ENCODE measurements around the gene CEMIP2. TPM values are rescaled to one million over a fixed set of nuclear protein-coding genes. Genes with fewer than 3 reads are reported as not detected.

The CEMIP2 gene
- total RNA-seq, 1 donor from 2014 or later: 34.4 TPM

DNA sequence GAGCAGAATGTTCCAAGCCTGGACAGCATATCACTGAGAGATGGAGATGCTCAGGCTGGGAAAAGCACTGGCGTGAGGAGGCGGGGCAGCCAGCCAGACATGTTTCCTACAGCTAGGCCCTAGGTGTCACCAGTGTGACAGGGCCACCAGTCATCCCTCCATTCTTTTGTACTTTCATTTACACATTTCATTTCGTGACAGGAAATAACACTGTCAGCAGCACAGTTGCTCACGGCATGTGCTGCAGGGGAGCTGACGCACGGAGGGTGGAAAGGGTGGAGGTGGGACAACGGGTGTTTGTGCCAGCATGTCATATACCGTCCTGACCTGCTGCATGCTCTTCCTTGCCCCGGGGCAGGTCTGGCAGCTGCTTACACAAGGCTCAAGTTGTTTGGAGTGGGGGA is 14.8 kb upstream of the CEMIP2 start:
- Histone ChIP-seq H3K9me3 (no peaks in the 10 kb centered on the region), H3K27me3 (no peaks in the 10 kb centered on the region), H3K4me3 (no peak overlapping the region), H3K4me1 (no peaks in the 10 kb centered on the region), H3K27ac (no peak overlapping the region), H3K36me3 (no peaks in the 10 kb centered on the region)
- intact Hi-C loops (cut with DNase I): no loop called here
- peak; percentile 23 to 68 for DNase-seq (ENCODE audit: low spot score in 2 of 2)
- TF ChIP-seq, protein P1, sequence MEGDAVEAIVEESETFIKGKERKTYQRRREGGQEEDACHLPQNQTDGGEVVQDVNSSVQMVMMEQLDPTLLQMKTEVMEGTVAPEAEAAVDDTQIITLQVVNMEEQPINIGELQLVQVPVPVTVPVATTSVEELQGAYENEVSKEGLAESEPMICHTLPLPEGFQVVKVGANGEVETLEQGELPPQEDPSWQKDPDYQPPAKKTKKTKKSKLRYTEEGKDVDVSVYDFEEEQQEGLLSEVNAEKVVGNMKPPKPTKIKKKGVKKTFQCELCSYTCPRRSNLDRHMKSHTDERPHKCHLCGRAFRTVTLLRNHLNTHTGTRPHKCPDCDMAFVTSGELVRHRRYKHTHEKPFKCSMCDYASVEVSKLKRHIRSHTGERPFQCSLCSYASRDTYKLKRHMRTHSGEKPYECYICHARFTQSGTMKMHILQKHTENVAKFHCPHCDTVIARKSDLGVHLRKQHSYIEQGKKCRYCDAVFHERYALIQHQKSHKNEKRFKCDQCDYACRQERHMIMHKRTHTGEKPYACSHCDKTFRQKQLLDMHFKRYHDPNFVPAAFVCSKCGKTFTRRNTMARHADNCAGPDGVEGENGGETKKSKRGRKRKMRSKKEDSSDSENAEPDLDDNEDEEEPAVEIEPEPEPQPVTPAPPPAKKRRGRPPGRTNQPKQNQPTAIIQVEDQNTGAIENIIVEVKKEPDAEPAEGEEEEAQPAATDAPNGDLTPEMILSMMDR (IDR thresholded peaks at IDR 0.05): no peak

DNA sequence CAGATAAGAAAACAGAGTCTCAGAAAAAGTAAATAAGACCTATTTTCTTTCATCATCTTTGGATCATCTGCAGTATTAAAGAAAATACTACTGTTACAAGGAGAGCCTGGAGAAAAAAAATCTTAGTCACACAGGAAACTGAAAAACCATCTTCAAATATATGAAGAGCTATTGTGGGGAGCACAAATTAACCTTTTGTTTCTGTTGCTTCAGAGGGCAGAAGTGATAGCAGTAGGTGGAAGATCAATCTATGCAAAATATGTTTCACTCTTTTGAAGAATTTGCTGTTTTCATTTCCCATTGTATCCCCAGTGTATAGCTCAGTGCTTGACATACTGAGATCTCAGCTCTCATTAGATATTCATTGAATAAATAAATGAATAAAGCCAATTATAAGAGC is 13.1 kb upstream of the CEMIP2 start:
- intact Hi-C loops (cut with DNase I): no loop called here
- Histone ChIP-seq H3K27me3 (no peaks in the 10 kb centered on the region), H3K36me3 (no peaks in the 10 kb centered on the region), H3K9me3 (no peaks in the 10 kb centered on the region), H3K4me3 (no peak overlapping the region), H3K4me1 (no peaks in the 10 kb centered on the region), H3K27ac (no peak overlapping the region)
- DNase-seq (ENCODE audit: low spot score in 2 of 2): no peak
- TF ChIP-seq, protein P1 (IDR thresholded peaks at IDR 0.05): no peak

DNA sequence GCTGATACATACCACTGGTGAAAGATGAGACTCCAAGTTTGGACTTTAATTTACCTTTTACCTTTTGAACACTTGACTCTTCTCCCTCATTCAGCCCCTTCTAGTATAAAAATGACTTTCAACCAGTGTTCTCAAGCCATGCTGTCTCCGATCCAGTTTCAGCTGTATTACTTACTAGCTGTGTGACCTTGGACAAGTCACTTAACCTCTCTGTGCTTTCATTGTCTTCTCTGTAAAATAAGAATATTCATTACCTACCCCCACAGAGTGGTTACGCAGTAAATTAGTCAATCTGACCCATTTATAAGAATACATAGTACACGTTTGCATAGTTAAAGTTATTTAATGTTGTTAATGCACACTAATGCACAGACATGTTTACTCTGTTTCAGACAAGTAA is 12.6 kb upstream of the CEMIP2 start:
- TF ChIP-seq, protein P1 (IDR thresholded peaks at IDR 0.05): no peak
- no peaks in the 10 kb centered on the region for H3K9me3 ChIP-seq

DNA sequence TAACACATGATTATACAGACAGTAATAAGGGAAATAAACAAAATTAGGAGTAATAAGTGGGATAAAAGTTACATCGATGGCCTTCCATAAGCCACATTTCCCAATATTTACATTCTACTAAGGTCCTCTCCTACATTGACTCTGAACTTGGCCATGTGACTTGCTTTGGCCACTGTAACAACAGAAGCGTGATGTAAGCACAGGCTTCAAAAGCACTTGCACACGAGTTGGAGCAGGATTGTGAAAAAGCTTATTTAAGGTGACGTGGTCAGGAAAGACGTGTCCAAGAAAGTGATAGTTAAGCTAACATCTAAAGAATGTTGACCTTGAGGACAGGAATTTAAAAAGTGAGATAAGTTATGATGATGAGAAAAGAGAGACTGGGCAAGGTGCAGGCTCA is 9.8 kb upstream of the CEMIP2 start:
- intact Hi-C loops (cut with DNase I): no loop called here
- no peak overlapping the region for H3K4me3 ChIP-seq

More for the DNA sequence above, 12.6 kb upstream of the CEMIP2 start:
- Histone ChIP-seq H3K4me3 (no peak overlapping the region), H3K36me3 (no peaks in the 10 kb centered on the region), H3K27ac (no peak overlapping the region), H3K27me3 (no peaks in the 10 kb centered on the region), H3K4me1 (no peaks in the 10 kb centered on the region)
- intact Hi-C loops (cut with DNase I): no loop called here
- DNase-seq (ENCODE audit: low spot score in 2 of 2): no peak

DNA sequence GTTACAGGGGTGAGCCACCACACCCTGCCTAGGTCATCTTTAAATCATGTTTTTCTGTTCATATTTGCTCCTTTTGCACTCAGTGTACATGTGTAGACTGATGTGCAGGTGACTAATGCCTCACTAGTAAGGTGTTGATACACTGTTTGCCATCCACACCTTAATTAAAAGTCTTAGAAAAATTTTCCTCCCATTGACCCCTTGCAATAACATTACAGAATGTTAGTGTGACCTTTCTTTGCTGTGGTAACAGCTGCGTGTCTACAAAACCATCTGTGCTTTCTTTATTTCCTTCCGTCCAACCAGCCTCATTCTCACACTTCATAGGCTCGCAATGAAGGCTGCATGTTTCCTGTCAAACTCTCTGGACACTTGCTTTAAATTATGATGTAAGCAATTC is 6.6 kb upstream of the CEMIP2 start:
- Histone ChIP-seq H3K27me3 (no peaks in the 10 kb centered on the region), H3K9me3 (no peaks in the 10 kb centered on the region), H3K27ac (no peak overlapping the region), H3K36me3 (no peaks in the 10 kb centered on the region), H3K4me1 (peaks cover 0 to under 1% of the 10 kb centered on the region in 2 donors), H3K4me3 (no peak overlapping the region)
- DNase-seq (ENCODE audit: low spot score in 2 of 2): no peak
- TF ChIP-seq, protein P1 (IDR thresholded peaks at IDR 0.05): no peak
- intact Hi-C loops (cut with DNase I): no loop called here

More for the DNA sequence above, 9.8 kb upstream of the CEMIP2 start:
- TF ChIP-seq, protein P1 (IDR thresholded peaks at IDR 0.05): no peak
- H3K9me3 ChIP-seq: no peaks in the 10 kb centered on the region
- H3K27me3 ChIP-seq: no peaks in the 10 kb centered on the region
- no peaks in the 10 kb centered on the region for H3K4me1 ChIP-seq
- no peaks in the 10 kb centered on the region for H3K36me3 ChIP-seq
- H3K27ac ChIP-seq: no peak overlapping the region
- no peak for DNase-seq (ENCODE audit: low spot score in 2 of 2)

DNA sequence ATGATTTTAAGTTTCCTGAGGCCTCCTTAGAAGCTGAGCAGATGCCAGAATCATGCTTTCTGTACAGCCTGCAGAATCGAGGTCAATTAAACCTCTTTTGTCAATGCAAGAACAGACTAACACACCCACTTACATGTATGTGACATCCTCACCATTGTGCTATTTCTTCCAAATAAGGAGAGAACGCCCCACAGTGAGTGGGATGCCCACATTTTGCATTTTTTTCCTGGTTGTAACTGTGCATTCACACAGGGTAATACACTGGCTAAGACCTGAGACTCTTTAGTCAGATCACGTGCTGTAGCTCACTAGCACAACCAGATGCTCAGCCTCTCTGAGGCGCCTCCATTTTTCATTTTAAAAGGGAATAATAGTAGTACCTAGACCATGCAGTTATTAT is 4.4 kb upstream of the CEMIP2 start:
- H3K9me3 ChIP-seq: no peaks in the 10 kb centered on the region
- H3K27ac ChIP-seq: no peak overlapping the region
- DNase-seq (ENCODE audit: low spot score in 2 of 2): no peak
- H3K36me3 ChIP-seq: no peaks in the 10 kb centered on the region
- intact Hi-C loops (cut with DNase I): no loop called here
- no peaks in the 10 kb centered on the region for H3K27me3 ChIP-seq
- H3K4me1 ChIP-seq: peaks cover 0 to 9% of the 10 kb centered on the region in 2 donors
- TF ChIP-seq, protein P1 (IDR thresholded peaks at IDR 0.05): no peak
- no peak overlapping the region for H3K4me3 ChIP-seq
